Retinal pigment epithelial cell (primary cell): ENCODE results near the gene CD1E.

Experiments
- DNase-seq: peaks from one replicate; pipeline ENCODE4 v3.0.0-alpha.2; 2010; ENCODE audit warnings: low read depth
- H3K4me3 ChIP-seq: 2 replicates; pipeline ENCODE4 v1.5.1; 2011; ENCODE audit warnings: mild to moderate bottlenecking, low read length, control low read depth, moderate library complexity
- TF ChIP-seq, protein P1 (sequence below): conservative IDR thresholded peaks from 2 replicates; pipeline ENCODE4 v1.5.1; 2011; ENCODE audit warnings: low read depth, low read length, control low read depth, inconsistent platforms

CD1E gene

DNA sequence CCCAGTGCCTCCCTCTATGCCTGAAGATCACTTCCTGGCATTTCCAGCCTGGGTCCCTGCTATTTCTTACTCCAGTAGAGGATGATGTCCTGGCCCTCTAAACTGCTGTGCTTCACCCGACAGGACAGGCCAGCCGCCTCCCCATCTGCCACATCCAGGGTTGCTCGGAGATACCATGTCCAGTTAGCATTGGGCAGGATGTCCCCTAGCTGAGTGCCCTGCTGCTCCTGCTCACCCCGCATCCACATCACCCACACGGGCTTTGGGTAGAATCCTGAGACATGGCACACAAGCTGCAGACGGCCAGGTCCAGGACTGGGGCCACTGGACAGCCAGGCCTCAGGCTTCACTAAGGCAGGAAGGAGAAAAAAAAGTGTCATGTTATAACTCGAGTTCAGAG lies 24.4 kb upstream of the CD1E start:
- DNase-seq, result no peak
- H3K4me3 ChIP-seq, result no peak overlapping the region
- TF ChIP-seq, protein P1, sequence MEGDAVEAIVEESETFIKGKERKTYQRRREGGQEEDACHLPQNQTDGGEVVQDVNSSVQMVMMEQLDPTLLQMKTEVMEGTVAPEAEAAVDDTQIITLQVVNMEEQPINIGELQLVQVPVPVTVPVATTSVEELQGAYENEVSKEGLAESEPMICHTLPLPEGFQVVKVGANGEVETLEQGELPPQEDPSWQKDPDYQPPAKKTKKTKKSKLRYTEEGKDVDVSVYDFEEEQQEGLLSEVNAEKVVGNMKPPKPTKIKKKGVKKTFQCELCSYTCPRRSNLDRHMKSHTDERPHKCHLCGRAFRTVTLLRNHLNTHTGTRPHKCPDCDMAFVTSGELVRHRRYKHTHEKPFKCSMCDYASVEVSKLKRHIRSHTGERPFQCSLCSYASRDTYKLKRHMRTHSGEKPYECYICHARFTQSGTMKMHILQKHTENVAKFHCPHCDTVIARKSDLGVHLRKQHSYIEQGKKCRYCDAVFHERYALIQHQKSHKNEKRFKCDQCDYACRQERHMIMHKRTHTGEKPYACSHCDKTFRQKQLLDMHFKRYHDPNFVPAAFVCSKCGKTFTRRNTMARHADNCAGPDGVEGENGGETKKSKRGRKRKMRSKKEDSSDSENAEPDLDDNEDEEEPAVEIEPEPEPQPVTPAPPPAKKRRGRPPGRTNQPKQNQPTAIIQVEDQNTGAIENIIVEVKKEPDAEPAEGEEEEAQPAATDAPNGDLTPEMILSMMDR, result no peak

- DNase-seq, result no peak
- H3K4me3 ChIP-seq, result no peak overlapping the region
- TF ChIP-seq, protein P1, result no peak
These were observed 24.0 kb upstream of the CD1E start for GRCh38 chr1:158329733-158330132.

GRCh38 chr1:158330391-158331105 lies 23.1 kb upstream of the CD1E start:
- TF ChIP-seq, protein P1, result no peak
- no peak overlapping the region for H3K4me3 ChIP-seq
- DNase-seq, result no peak

- no peak overlapping the region for H3K4me3 ChIP-seq
- TF ChIP-seq, protein P1, result no peak
- no peak for DNase-seq
These were observed 22.6 kb upstream of the CD1E start for GRCh38 chr1:158331106-158331425.

DNA sequence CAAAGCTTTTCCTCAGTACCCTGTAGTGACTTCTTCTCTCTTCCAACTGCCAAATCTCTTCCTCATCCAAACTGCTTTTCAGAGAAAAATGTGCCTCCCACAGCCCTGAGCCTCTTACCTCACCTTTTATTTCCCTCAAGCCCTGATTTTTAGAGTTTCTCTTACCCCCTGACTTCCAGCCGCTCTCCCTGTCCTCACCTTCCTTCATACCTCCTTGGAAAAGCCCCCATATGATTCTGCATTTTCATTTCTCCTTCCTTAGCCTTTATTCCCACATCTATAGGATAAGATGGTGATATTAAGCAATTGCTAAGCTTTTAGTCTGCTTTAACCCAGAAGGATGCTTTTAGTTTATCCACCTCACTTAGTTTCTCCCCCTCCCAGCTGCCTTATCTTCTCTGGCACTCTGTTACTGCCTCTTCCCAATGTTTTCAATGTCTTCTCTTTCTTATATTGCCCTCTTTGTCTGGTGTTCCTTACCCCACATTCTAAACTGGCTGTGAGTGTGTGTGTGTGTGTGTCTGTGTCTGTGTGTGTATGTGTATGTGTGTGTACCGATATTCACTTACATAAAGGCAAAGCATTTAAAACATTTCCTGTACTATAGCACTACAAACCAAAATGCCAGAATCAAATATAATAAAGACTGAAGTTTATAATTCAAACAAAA lies 22.1 kb upstream of the CD1E start, which contains the start of gene CD1B:
CD1B (minus strand) TSS at position 51 of the 670 bp plus-strand sequence. CDS start 108 bp downstream, outside the sequence.
- no peak within 1 kb of the TSS for H3K4me3 ChIP-seq
- TF ChIP-seq, protein P1, result no peak
- no peak for DNase-seq

- TF ChIP-seq, protein P1, result no peak
- no peak overlapping the region for H3K4me3 ChIP-seq
- no peak for DNase-seq
These were observed 20.1 kb upstream of the CD1E start for GRCh38 chr1:158333405-158334155.
